Caco-2 (cell line): Measurements from ENCODE around the gene PPFIBP1. TPM values are rescaled to one million over a fixed set of nuclear protein-coding genes. Genes with fewer than 3 reads are reported as not detected.

ENCODE experiments used
- BruUV-seq: library from RNA; stranded (reverse); fragments of 400-500 nt; replicated peaks from 2 replicates; lab custom pipeline; 2021; lab: Mats Ljungman, UMichigan
- CTCF ChIA-PET: fragments of 300-600 bp; sonication (Branson Sonifier 250); formaldehyde crosslinking; loops from one replicate; lab custom pipeline; 2022; ENCODE audit warnings: antibody characterized with exemption; lab: Charles Lee
- POLR2A ChIA-PET: fragments of 300-600 bp; sonication (Branson Sonifier 250); formaldehyde crosslinking; loops from one replicate; lab custom pipeline; 2022; ENCODE audit warnings: antibody characterized with exemption; lab: Charles Lee
- DNase-seq, 2 experiments: peaks; one replicate each; pipeline versions ENCODE4 v3.0.0 to v3.0.0-alpha.2; 2020 to 2022
- H3K27me3 ChIP-seq: replicated peaks from 2 replicates; pipeline ENCODE4 v1.6.0; 2011; ENCODE audit warnings: low read length; ENCODE audit not compliant: control insufficient read depth, insufficient read depth
- H3K36me3 ChIP-seq: 2 replicates; pipeline ENCODE4 v1.5.1; 2011; ENCODE audit warnings: low read length; ENCODE audit not compliant: control insufficient read depth, insufficient read depth
- H3K4me1 ChIP-seq: fragments of 250-450 bp; sonication (Bioruptor Pico); 2 replicates; pipeline ENCODE4 v1.5.1; 2020; ENCODE audit warnings: mild to moderate bottlenecking
- H3K4me3 ChIP-seq: 2 replicates; pipeline ENCODE4 v1.5.1; 2011; ENCODE audit warnings: low read depth, mild to moderate bottlenecking, control low read depth, low read length
- H3K9me3 ChIP-seq: fragments of 250-450 bp; sonication (Bioruptor Pico); 2 replicates; pipeline ENCODE4 v1.5.1; 2020; ENCODE audit warnings: mild to moderate bottlenecking, moderate library complexity
- H3K27ac Mint-ChIP-seq: one replicate; pipeline ENCODE4 v1.8.0; 2022; ENCODE audit warnings: mixed read lengths; ENCODE audit not compliant: unreplicated experiment
- H3K27me3 Mint-ChIP-seq: one replicate; pipeline ENCODE4 v1.8.0; 2022; ENCODE audit warnings: mixed read lengths; ENCODE audit not compliant: insufficient read depth, unreplicated experiment
- H3K36me3 Mint-ChIP-seq: one replicate; pipeline ENCODE4 v1.8.0; 2022; ENCODE audit warnings: mild to moderate bottlenecking, mixed read lengths; ENCODE audit not compliant: insufficient read depth, unreplicated experiment
- H3K4me1 Mint-ChIP-seq: one replicate; pipeline ENCODE4 v1.8.0; 2022; ENCODE audit warnings: low read depth, mixed read lengths; ENCODE audit not compliant: unreplicated experiment
- H3K4me3 Mint-ChIP-seq: one replicate; pipeline ENCODE4 v1.8.0; 2022; ENCODE audit warnings: mild to moderate bottlenecking, moderate library complexity, mixed read lengths; ENCODE audit not compliant: unreplicated experiment
- H3K9me3 Mint-ChIP-seq: one replicate; pipeline ENCODE4 v1.8.0; 2022; ENCODE audit warnings: mixed read lengths; ENCODE audit not compliant: unreplicated experiment
- intact Hi-C: fragments of 100-400 bp; cut with micrococcal nuclease; formaldehyde crosslinking; loops from one replicate; pipeline ENCODE4 v1.10.0; 2022; ENCODE audit not compliant: unreplicated experiment
- total RNA-seq: library from RNA; stranded (reverse); gene quantifications from 2 replicates; pipeline ENCODE4 v1.2.3, GENCODE V29; 2022
- TF ChIP-seq, protein P1 (sequence below), 2 experiments: fragments of 200-600 bp in 1 of 2; IDR thresholded peaks; 1 replicate in 1 of 2; 2 replicates in 1 of 2; pipeline versions ENCODE4 v1.5.1 to v1.8.0; 2011 to 2022; ENCODE audit warnings: antibody characterized with exemption in 1 of 2, control low read depth in 1 of 2, inconsistent platforms in 1 of 2, low read depth in 1 of 2, low read length in 1 of 2, mild to moderate bottlenecking in 1 of 2, moderate library complexity in 1 of 2; ENCODE audit not compliant: insufficient read depth in 1 of 2, severe bottlenecking in 1 of 2, unreplicated experiment in 1 of 2

PPFIBP1 gene
- total RNA-seq, 1 experiment from 2014 or later = 109 TPM

GRCh38 chr12:27606986-27607385 lies 83.0 kb downstream of the PPFIBP1 start:
- peaks cover 7% of the 10 kb centered on the region for H3K9me3 ChIP-seq
- no peaks in the 10 kb centered on the region for H3K27me3 Mint-ChIP-seq
- peaks cover 43% of the 10 kb centered on the region for H3K4me1 ChIP-seq
- CTCF ChIA-PET = interaction anchor here (0.7 to 1.1 kb wide), 2 partner anchors 83 to 182 kb away, joined by 3 read pairs; partner anchors contain the start of gene PPFIBP1
- peak; percentile 50 to 54 for DNase-seq
- intact Hi-C loops = loop anchor here (1.0 kb wide), 1 partner anchor 8 kb away; no protein-coding TSS in a partner anchor
- no peaks in the 10 kb centered on the region for H3K27me3 ChIP-seq
- POLR2A ChIA-PET = no interaction called here
- H3K27ac Mint-ChIP-seq = peak overlapping the region; percentile 73
- H3K4me3 Mint-ChIP-seq = peak overlapping the region; percentile 48
- BruUV-seq = no TSS peak
- H3K9me3 Mint-ChIP-seq = peaks cover 19% of the 10 kb centered on the region
- no peak overlapping the region for H3K4me3 ChIP-seq
- TF ChIP-seq, protein P1, sequence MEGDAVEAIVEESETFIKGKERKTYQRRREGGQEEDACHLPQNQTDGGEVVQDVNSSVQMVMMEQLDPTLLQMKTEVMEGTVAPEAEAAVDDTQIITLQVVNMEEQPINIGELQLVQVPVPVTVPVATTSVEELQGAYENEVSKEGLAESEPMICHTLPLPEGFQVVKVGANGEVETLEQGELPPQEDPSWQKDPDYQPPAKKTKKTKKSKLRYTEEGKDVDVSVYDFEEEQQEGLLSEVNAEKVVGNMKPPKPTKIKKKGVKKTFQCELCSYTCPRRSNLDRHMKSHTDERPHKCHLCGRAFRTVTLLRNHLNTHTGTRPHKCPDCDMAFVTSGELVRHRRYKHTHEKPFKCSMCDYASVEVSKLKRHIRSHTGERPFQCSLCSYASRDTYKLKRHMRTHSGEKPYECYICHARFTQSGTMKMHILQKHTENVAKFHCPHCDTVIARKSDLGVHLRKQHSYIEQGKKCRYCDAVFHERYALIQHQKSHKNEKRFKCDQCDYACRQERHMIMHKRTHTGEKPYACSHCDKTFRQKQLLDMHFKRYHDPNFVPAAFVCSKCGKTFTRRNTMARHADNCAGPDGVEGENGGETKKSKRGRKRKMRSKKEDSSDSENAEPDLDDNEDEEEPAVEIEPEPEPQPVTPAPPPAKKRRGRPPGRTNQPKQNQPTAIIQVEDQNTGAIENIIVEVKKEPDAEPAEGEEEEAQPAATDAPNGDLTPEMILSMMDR (IDR thresholded peaks at IDR 0.05; ENCODE audit: insufficient read depth in 1 of 2, low read depth in 1 of 2, low read length in 1 of 2, severe bottlenecking in 1 of 2, unreplicated experiment in 1 of 2) = no peak
- H3K36me3 ChIP-seq = no peaks in the 10 kb centered on the region
- peaks cover 29% of the 10 kb centered on the region for H3K36me3 Mint-ChIP-seq
- H3K4me1 Mint-ChIP-seq = peaks cover 61% of the 10 kb centered on the region

- no peak overlapping the region for H3K4me3 Mint-ChIP-seq
- no TSS peak for BruUV-seq
- H3K9me3 Mint-ChIP-seq = peaks cover 19% of the 10 kb centered on the region
- no peaks in the 10 kb centered on the region for H3K27me3 ChIP-seq
- intact Hi-C loops = loop anchor here (1.0 kb wide), 1 partner anchor 8 kb away; no protein-coding TSS in a partner anchor
- ChIA-PET CTCF (interaction anchor here (0.7 to 1.1 kb wide), 2 partner anchors 84 to 183 kb away, joined by 3 read pairs; partner anchors contain the start of gene PPFIBP1), POLR2A (no interaction called here)
- peaks cover 64% of the 10 kb centered on the region for H3K4me1 Mint-ChIP-seq
- no peak overlapping the region for H3K4me3 ChIP-seq
- DNase-seq = no peak
- H3K36me3 Mint-ChIP-seq = peaks cover 29% of the 10 kb centered on the region
- H3K27me3 Mint-ChIP-seq = no peaks in the 10 kb centered on the region
- peaks cover 43% of the 10 kb centered on the region for H3K4me1 ChIP-seq
- TF ChIP-seq, protein P1 (IDR thresholded peaks at IDR 0.05; ENCODE audit: insufficient read depth in 1 of 2, low read depth in 1 of 2, low read length in 1 of 2, severe bottlenecking in 1 of 2, unreplicated experiment in 1 of 2) = no peak
- peaks cover 7% of the 10 kb centered on the region for H3K9me3 ChIP-seq
- no peaks in the 10 kb centered on the region for H3K36me3 ChIP-seq
- peak overlapping the region; percentile 73 for H3K27ac Mint-ChIP-seq
Observed at GRCh38 chr12:27607591-27607990, 83.6 kb downstream of the PPFIBP1 start.

- no peaks in the 10 kb centered on the region for H3K27me3 ChIP-seq
- intact Hi-C loops = no loop called here
- no peaks in the 10 kb centered on the region for H3K36me3 ChIP-seq
- peak overlapping the region; percentile 68 for H3K27ac Mint-ChIP-seq
- ChIA-PET CTCF (no interaction called here), POLR2A (no interaction called here)
- peaks cover 64% of the 10 kb centered on the region for H3K4me1 Mint-ChIP-seq
- H3K4me3 Mint-ChIP-seq = no peak overlapping the region
- H3K27me3 Mint-ChIP-seq = no peaks in the 10 kb centered on the region
- H3K36me3 Mint-ChIP-seq = peaks cover 34% of the 10 kb centered on the region
- H3K9me3 ChIP-seq = peaks cover 7% of the 10 kb centered on the region
- TF ChIP-seq, protein P1 (IDR thresholded peaks at IDR 0.05; ENCODE audit: insufficient read depth in 1 of 2, low read depth in 1 of 2, low read length in 1 of 2, severe bottlenecking in 1 of 2, unreplicated experiment in 1 of 2) = no peak
- DNase-seq = no peak
- no peak overlapping the region for H3K4me3 ChIP-seq
- H3K9me3 Mint-ChIP-seq = peaks cover 12% of the 10 kb centered on the region
- BruUV-seq = no TSS peak
- peaks cover 46% of the 10 kb centered on the region for H3K4me1 ChIP-seq
Observed at GRCh38 chr12:27608890-27609289, 84.9 kb downstream of the PPFIBP1 start.
